H1 (cell line): ENCODE results near the gene VWA2. TPM values are rescaled to one million over a fixed set of nuclear protein-coding genes. Genes with fewer than 3 reads are reported as not detected.

Experiments
- CTCF ChIA-PET: fragments of 300-600 bp; sonication (Branson Sonifier 250); formaldehyde crosslinking; loops from one replicate; lab custom pipeline; 2021; ENCODE audit not compliant: partially characterized antibody; lab: Charles Lee
- POLR2A ChIA-PET: fragments of 300-600 bp; sonication (Branson Sonifier 250); formaldehyde crosslinking; loops from one replicate; lab custom pipeline; 2021; ENCODE audit warnings: inconsistent platforms; ENCODE audit not compliant: partially characterized antibody; lab: Charles Lee
- DNase-seq, 2 experiments: peaks; one replicate each; pipeline versions ENCODE4 v3.0.0 to v3.0.0-alpha.2; 2010 to 2022; ENCODE audit warnings: low spot score in 2 of 2, low read depth in 1 of 2, mixed read lengths in 1 of 2
- FAIRE-seq: peaks from 2 replicates; lab custom pipeline; 2011; peaks lifted over from hg19 to GRCh38; lab: Jason Lieb, UNC
- H2AFZ ChIP-seq: 2 replicates; pipeline ENCODE4 v1.8.1; 2012; ENCODE audit warnings: low read length, inconsistent platforms
- H2AK5ac ChIP-seq: 2 replicates; pipeline ENCODE4 v1.6.1; 2013; ENCODE audit warnings: low read depth, low read length
- H2BK120ac ChIP-seq: replicated peaks from 2 replicates; pipeline ENCODE3; 2013; ENCODE audit warnings: low read depth, low read length, inconsistent platforms
- H2BK12ac ChIP-seq: 2 replicates; pipeline ENCODE4 v1.6.1; 2013; ENCODE audit warnings: low read depth, low read length
- H2BK15ac ChIP-seq: 2 replicates; pipeline ENCODE4 v1.6.1; 2013; ENCODE audit warnings: low read length
- H2BK20ac ChIP-seq: 2 replicates; pipeline ENCODE4 v1.6.1; 2013; ENCODE audit warnings: low read length
- H2BK5ac ChIP-seq: 2 replicates; pipeline ENCODE4 v1.6.1; 2013; ENCODE audit warnings: low read depth, low read length
- H3K14ac ChIP-seq: 2 replicates; pipeline ENCODE4 v1.6.1; 2013; ENCODE audit warnings: inconsistent platforms; ENCODE audit not compliant: insufficient read length
- H3K18ac ChIP-seq: 2 replicates; pipeline ENCODE4 v1.6.1; 2013; ENCODE audit warnings: low read length; ENCODE audit errors: extremely low read depth
- H3K23ac ChIP-seq: 2 replicates; pipeline ENCODE4 v1.6.1; 2013; ENCODE audit warnings: inconsistent platforms; ENCODE audit not compliant: insufficient read length
- H3K23me2 ChIP-seq: 2 replicates; pipeline ENCODE4 v1.6.1; 2013; ENCODE audit warnings: low read depth, low read length
- H3K27ac ChIP-seq: 2 replicates; pipeline ENCODE4 v1.6.1; 2011; ENCODE audit warnings: low read depth, low read length, inconsistent platforms
- H3K27me3 ChIP-seq, 4 experiments: replicated peaks in 1 of 4; 1 replicate in 1 of 4; 2 replicates in 3 of 4; pipeline versions ENCODE4 v1.6.1 to v1.8.1; 2011 to 2013; ENCODE audit warnings: low read length in 3 of 4, mild to moderate bottlenecking in 3 of 4, inconsistent platforms in 2 of 4, mixed read lengths in 2 of 4, moderate library complexity in 1 of 4; ENCODE audit not compliant: control insufficient read depth in 3 of 4, insufficient read depth in 3 of 4; ENCODE audit errors: extremely low read depth in 1 of 4
- H3K36me3 ChIP-seq, 4 experiments: 2 replicates each; pipeline versions ENCODE4 v1.6.1 to v1.8.1; 2011 to 2013; ENCODE audit warnings: mild to moderate bottlenecking in 4 of 4, low read length in 3 of 4, moderate library complexity in 2 of 4, control low read depth in 1 of 4, inconsistent platforms in 1 of 4; ENCODE audit not compliant: insufficient read depth in 4 of 4, control insufficient read depth in 2 of 4
- H3K4ac ChIP-seq: replicated peaks from 2 replicates; pipeline ENCODE3; 2013; ENCODE audit warnings: low read length, low read depth, mixed read lengths, inconsistent platforms; ENCODE audit not compliant: insufficient read length
- H3K4me1 ChIP-seq, 4 experiments: replicated peaks in 1 of 4; 1 replicate in 1 of 4; 2 replicates in 3 of 4; pipeline versions ENCODE4 v1.6.1 to v1.8.1; 2011 to 2013; ENCODE audit warnings: low read length in 3 of 4, inconsistent platforms in 2 of 4, mixed read lengths in 1 of 4; ENCODE audit not compliant: insufficient read depth in 4 of 4, control insufficient read depth in 3 of 4
- H3K4me2 ChIP-seq, 2 experiments: 2 replicates each; pipeline versions ENCODE4 v1.6.1 to v1.8.1; 2011 to 2013; ENCODE audit warnings: low read depth in 2 of 2, low read length in 2 of 2, control low read depth in 1 of 2, inconsistent platforms in 1 of 2, mild to moderate bottlenecking in 1 of 2; ENCODE audit not compliant: insufficient read depth in 1 of 2
- H3K4me3 ChIP-seq, 4 experiments: fragments of 200-600, 300-600 bp in 1 of 4; sonication (generic), shearing (Covaris generic), sonication (Bioruptor Twin) in 1 of 4; 2 replicates each; pipeline versions ENCODE4 v1.5.1 to v1.8.1; 2011 to 2016; ENCODE audit warnings: low read length in 4 of 4, low read depth in 3 of 4, control low read depth in 2 of 4, inconsistent platforms in 2 of 4, mild to moderate bottlenecking in 2 of 4, mixed read lengths in 1 of 4, moderate library complexity in 1 of 4; ENCODE audit not compliant: insufficient read depth in 2 of 4; ENCODE audit errors: extremely low read depth in 1 of 4
- H3K56ac ChIP-seq: replicated peaks from 2 replicates; pipeline ENCODE3; 2013; ENCODE audit warnings: low read depth, mild to moderate bottlenecking, mixed read lengths, low read length, inconsistent platforms; ENCODE audit not compliant: insufficient read length
- H3K79me1 ChIP-seq: 2 replicates; pipeline ENCODE4 v1.6.1; 2013; ENCODE audit warnings: low read depth, low read length, control low read depth
- H3K79me2 ChIP-seq, 2 experiments: 2 replicates each; pipeline versions ENCODE4 v1.6.1 to v1.8.1; 2012 to 2013; ENCODE audit warnings: low read length in 2 of 2, mild to moderate bottlenecking in 2 of 2, inconsistent platforms in 1 of 2; ENCODE audit not compliant: insufficient read depth in 2 of 2, control insufficient read depth in 1 of 2
- H3K9ac ChIP-seq, 4 experiments: replicated peaks in 1 of 4; 1 replicate in 1 of 4; 2 replicates in 3 of 4; pipeline versions ENCODE4 v1.6.1 to v1.8.1; 2011 to 2013; ENCODE audit warnings: low read depth in 3 of 4, low read length in 3 of 4, control low read depth in 2 of 4, mild to moderate bottlenecking in 2 of 4, moderate library complexity in 2 of 4, inconsistent platforms in 1 of 4; ENCODE audit errors: extremely low read depth in 1 of 4
- H3K9me3 ChIP-seq, 2 experiments: 2 replicates each; pipeline versions ENCODE4 v1.6.1 to v1.8.1; 2012 to 2013; ENCODE audit warnings: mild to moderate bottlenecking in 2 of 2, moderate library complexity in 2 of 2, control low read depth in 1 of 2, inconsistent platforms in 1 of 2, low read depth in 1 of 2, low read length in 1 of 2, mixed read lengths in 1 of 2; ENCODE audit not compliant: insufficient read depth in 2 of 2
- H4K20me1 ChIP-seq, 2 experiments: replicated peaks in 1 of 2; 2 replicates each; pipeline versions ENCODE3 to v1.8.1; 2011 to 2013; ENCODE audit warnings: inconsistent platforms in 2 of 2, low read length in 2 of 2, mild to moderate bottlenecking in 1 of 2; ENCODE audit not compliant: insufficient read depth in 2 of 2, control insufficient read depth in 1 of 2
- H4K5ac ChIP-seq: 2 replicates; pipeline ENCODE4 v1.6.1; 2013; ENCODE audit warnings: low read length, low read depth, mixed read lengths, inconsistent platforms; ENCODE audit not compliant: insufficient read length
- H4K8ac ChIP-seq: 2 replicates; pipeline ENCODE4 v1.8.0; 2013; ENCODE audit warnings: mild to moderate bottlenecking, moderate library complexity, low read length, inconsistent platforms; ENCODE audit not compliant: insufficient read depth; ENCODE audit errors: extremely low read depth
- H4K91ac ChIP-seq: replicated peaks from 2 replicates; pipeline ENCODE3; 2013; ENCODE audit warnings: low read length, mixed read lengths, inconsistent platforms; ENCODE audit not compliant: insufficient read length
- ASH2L ChIP-seq: fragments of 200-600, 300-600 bp; sonication (generic); IDR thresholded peaks from one replicate; pipeline ENCODE4 v1.7.1; 2017; ENCODE audit warnings: low read length
- BACH1 ChIP-seq: IDR thresholded peaks from 2 replicates; pipeline ENCODE4 v1.6.1; 2012; ENCODE audit warnings: low read length, improper control_type of control experiment
- CEBPB ChIP-seq: IDR thresholded peaks from 2 replicates; pipeline ENCODE4 v1.6.1; 2012; ENCODE audit warnings: low read depth, low read length
- GABPA ChIP-seq: IDR thresholded peaks from 2 replicates; pipeline ENCODE4 v1.6.1; 2011; ENCODE audit warnings: mild to moderate bottlenecking, low read length, moderate library complexity, borderline replicate concordance; ENCODE audit not compliant: insufficient read depth
- KDM1A ChIP-seq: fragments of 200-600, 300-600 bp; sonication (generic); IDR thresholded peaks from 2 replicates; pipeline ENCODE4 v1.7.1; 2016; ENCODE audit warnings: mild to moderate bottlenecking, low read length, borderline replicate concordance
- KDM4A ChIP-seq: IDR thresholded peaks from one replicate; pipeline ENCODE4 v1.7.1; 2012; ENCODE audit warnings: low read depth, mild to moderate bottlenecking, moderate library complexity, low read length, inconsistent platforms; ENCODE audit not compliant: severe bottlenecking
- KDM5A ChIP-seq: fragments of 200-600 bp; IDR thresholded peaks from 2 replicates; pipeline ENCODE4 v1.7.1; 2012; ENCODE audit warnings: mild to moderate bottlenecking, low read length, inconsistent platforms, mixed read lengths
- MAFK ChIP-seq: IDR thresholded peaks from 2 replicates; pipeline ENCODE4 v1.6.1; 2012; ENCODE audit warnings: low read depth, mild to moderate bottlenecking, improper control_type of control experiment, low read length
- NRF1 ChIP-seq: IDR thresholded peaks from 2 replicates; pipeline ENCODE4 v1.6.1; 2011; ENCODE audit warnings: mild to moderate bottlenecking, low read depth, low read length, improper control_type of control experiment
- RBBP5 ChIP-seq: IDR thresholded peaks from 2 replicates; pipeline ENCODE4 v1.7.1; 2012; ENCODE audit warnings: low read depth, mild to moderate bottlenecking, inconsistent platforms, low read length, moderate library complexity, borderline replicate concordance
- RXRA ChIP-seq: IDR thresholded peaks from 2 replicates; pipeline ENCODE4 v1.6.1; 2011; ENCODE audit warnings: low read depth, mild to moderate bottlenecking, low read length, moderate library complexity; ENCODE audit not compliant: insufficient read depth
- SIX5 ChIP-seq: IDR thresholded peaks from 2 replicates; pipeline ENCODE4 v1.6.1; 2011; ENCODE audit warnings: mild to moderate bottlenecking, low read depth, low read length
- SP4 ChIP-seq: IDR thresholded peaks from 2 replicates; pipeline ENCODE4 v1.6.1; 2012; ENCODE audit warnings: low read length, inconsistent platforms
- TCF12 ChIP-seq: IDR thresholded peaks from 2 replicates; pipeline ENCODE4 v1.6.1; 2011; ENCODE audit warnings: low read depth, mild to moderate bottlenecking, low read length
- ZNF274 ChIP-seq: IDR thresholded peaks from 2 replicates; pipeline ENCODE4 v1.7.0; 2012; ENCODE audit warnings: low read length, borderline replicate concordance; ENCODE audit errors: extremely low read depth
- WGBS, 2 experiments: shearing (Covaris generic) in 1 of 2; methylation state at CpG; one replicate each; pipeline versions ENCODE4 v1.1.6 to v1.1.7; 2013 to 2015; ENCODE audit warnings: low lambda C conversion rate in 2 of 2, mixed read lengths in 2 of 2, inconsistent platforms in 1 of 2, low coverage in 1 of 2, missing lambda C conversion rate in 1 of 2; ENCODE audit not compliant: insufficient replicate concordance in 2 of 2, insufficient coverage in 1 of 2, insufficient read length in 1 of 2; ENCODE audit errors: extremely low coverage in 1 of 2, missing lambda C conversion rate in 1 of 2; 5-methylcytosine and 5-hydroxymethylcytosine counted together
- polyA plus RNA-seq, 7 experiments: library from polyadenylated mRNA; depleted of rRNA in 3 of 7; stranded (reverse) in 5 of 7; unstranded in 2 of 7; fragments of >200 nt in 5 of 7; fragments of 200-250 nt in 2 of 7; gene quantifications; 1 replicate in 5 of 7; 2 replicates in 1 of 7; 4 replicates in 1 of 7; pipeline versions ENCODE4 v1.2.1 to v1.2.3, GENCODE V29; 2011 to 2013; ENCODE audit warnings: missing spikeins in 2 of 7, mixed read lengths in 2 of 7
- total RNA-seq: library from RNA; stranded (reverse); fragmentation: NEBNext Ultra II Directional; extraction: Animal tissue kit (Norgen Biotek cat#: 25700); gene quantifications from 2 replicates; pipeline ENCODE4 v1.2.1, GENCODE V29; 2021

VWA2 gene
- total and polyA plus RNA-seq, 2 of the 8 experiments (the other 6 are each of a cell fraction or from before 2014, with no cell fraction given), result 2.8 to 2.9 TPM

- Histone ChIP-seq H2AK5ac (no peak overlapping the region), H3K27me3 (no peaks in the 10 kb centered on the region; a peak in 1 of 7 replicates), H2AFZ (no peak overlapping the region), H2BK20ac (no peak overlapping the region), H4K20me1 (no peaks in the 10 kb centered on the region), H3K4me1 (no peaks in the 10 kb centered on the region; a peak in 2 of 7 replicates), H3K79me2 (no peaks in the 10 kb centered on the region), H3K18ac (no peak overlapping the region), H3K23me2 (no peaks in the 10 kb centered on the region), H4K5ac (no peak overlapping the region), H2BK120ac (no peak overlapping the region), H3K27ac (no peak overlapping the region), H3K36me3 (no peaks in the 10 kb centered on the region), H3K14ac (no peak overlapping the region), H2BK12ac (no peak overlapping the region), H3K79me1 (no peaks in the 10 kb centered on the region), H3K4me2 (no peak overlapping the region), H4K8ac (no peak overlapping the region; the same call in 1 of the 2 replicates), H3K4me3 (no peak overlapping the region), H3K56ac (no peak overlapping the region), H2BK5ac (no peak overlapping the region), H2BK15ac (no peak overlapping the region), H4K91ac (no peak overlapping the region), H3K23ac (no peak overlapping the region), H3K9me3 (no peaks in the 10 kb centered on the region), H3K9ac (no peak overlapping the region), H3K4ac (no peak overlapping the region)
- CTCF ChIA-PET, result interaction anchor here (0.6 to 1.5 kb wide), 6 partner anchors 9 to 22 kb away, joined by 3 to 5 read pairs (median 4); no protein-coding TSS in a partner anchor
- WGBS, 2 experiments, result 71% methylated on average over 7 of the region's 7 CpGs; no CpG with 5 or more reads in 1 of the 2 experiments
- DNase-seq (no peak), FAIRE-seq (no peak)
- TF ChIP-seq KDM4A (no peak), GABPA (no peak), RBBP5 (no peak), RXRA (no peak), BACH1 (no peak), ZNF274 (no peak), TCF12 (no peak), KDM5A (no peak), KDM1A (no peak), SIX5 (no peak), ASH2L (no peak), SP4 (no peak), MAFK (no peak), NRF1 (no peak), CEBPB (no peak)
- POLR2A ChIA-PET, result no interaction called here
Measured at GRCh38 chr10:114281006-114281405, 42.0 kb downstream of the VWA2 start.
